ENCODE data around the gene CBX3. TPM values are rescaled to one million over a fixed set of nuclear protein-coding genes. Genes with fewer than 3 reads are reported as not detected.

CBX3 gene
- total RNA-seq, 4 donors from 2014 or later: 42.0 to 60.1 (median 48.8) TPM

- DNase-seq (no peak), ATAC-seq (no peak)
- Histone ChIP-seq H3K27ac (peak overlapping the region in 1 of 4 donors; percentile 25), H3K36me3 (no peaks in the 10 kb centered on the region), H3K27me3 (peaks cover 34 to 44% (median 37%) of the 10 kb centered on the region in 3 donors), H3K9me3 (no peaks in the 10 kb centered on the region), H3K4me1 (peaks cover 0 to 3% of the 10 kb centered on the region in 2 donors), H3K4me3 (peak overlapping the region in 2 of 4 donors; percentile 25 to 51)
- intact Hi-C loops (cut with DNase I; ENCODE audit: low total_unique reads) (no loop called here), in situ Hi-C loops (cut with MboI; ENCODE audit: low sequenced_read_pairs in 4 of 4) (no loop called here)
- TF ChIP-seq CTCF (IDR thresholded peaks at IDR 0.05 in 4 of 5, conservative IDR thresholded peaks at IDR 0.05 in 1 of 5) (no peak), POLR2A (IDR thresholded peaks at IDR 0.05) (no peak)
Observed at GRCh38 chr7:26153823-26154783, 47.4 kb upstream of the CBX3 start.

- H3K27ac ChIP-seq: peak overlapping the region in 2 of 4 donors; percentile 28 to 55
- no peak for ATAC-seq
- in situ Hi-C loops (cut with MboI; ENCODE audit: low sequenced_read_pairs in 4 of 4): no loop called here
- no peak for TF ChIP-seq POLR2A (IDR thresholded peaks at IDR 0.05)
- TF ChIP-seq CTCF (IDR thresholded peaks at IDR 0.05 in 4 of 5, conservative IDR thresholded peaks at IDR 0.05 in 1 of 5): no peak
- H3K9me3 ChIP-seq: no peaks in the 10 kb centered on the region
- H3K36me3 ChIP-seq: no peaks in the 10 kb centered on the region
- DNase-seq: no peak
- intact Hi-C loops (cut with DNase I; ENCODE audit: low total_unique reads): no loop called here
- peak overlapping the region in 1 of 4 donors; percentile 25 for H3K4me3 ChIP-seq
- peaks cover 0 to 3% of the 10 kb centered on the region in 2 donors for H3K4me1 ChIP-seq
- peaks cover 34 to 37% (median 36%) of the 10 kb centered on the region in 3 donors for H3K27me3 ChIP-seq
Observed at GRCh38 chr7:26155531-26156375, 45.8 kb upstream of the CBX3 start.

GRCh38 chr7:26156451-26157420 is 44.8 kb upstream of the CBX3 start:
- Histone ChIP-seq H3K27ac (no peak overlapping the region), H3K4me1 (peaks cover 0 to 2% of the 10 kb centered on the region in 2 donors), H3K4me3 (no peak overlapping the region), H3K36me3 (no peaks in the 10 kb centered on the region), H3K27me3 (peaks cover 27 to 33% (median 30%) of the 10 kb centered on the region in 3 donors), H3K9me3 (no peaks in the 10 kb centered on the region)
- no peak for DNase-seq
- TF ChIP-seq POLR2A (IDR thresholded peaks at IDR 0.05) (no peak), CTCF (IDR thresholded peaks at IDR 0.05 in 4 of 5, conservative IDR thresholded peaks at IDR 0.05 in 1 of 5) (no peak)
- ATAC-seq: no peak
- in situ Hi-C loops (cut with MboI; ENCODE audit: low sequenced_read_pairs in 4 of 4) (no loop called here), intact Hi-C loops (cut with DNase I; ENCODE audit: low total_unique reads) (no loop called here)

GRCh38 chr7:26157520-26158105 is 43.9 kb upstream of the CBX3 start:
- Histone ChIP-seq H3K36me3 (no peaks in the 10 kb centered on the region), H3K27ac (no peak overlapping the region), H3K4me3 (no peak overlapping the region), H3K4me1 (no peaks in the 10 kb centered on the region), H3K9me3 (no peaks in the 10 kb centered on the region), H3K27me3 (peaks cover 19 to 28% (median 27%) of the 10 kb centered on the region in 3 donors)
- no peak for ATAC-seq
- DNase-seq: no peak
- in situ Hi-C loops (cut with MboI; ENCODE audit: low sequenced_read_pairs in 4 of 4) (no loop called here), intact Hi-C loops (cut with DNase I; ENCODE audit: low total_unique reads) (no loop called here)
- TF ChIP-seq POLR2A (IDR thresholded peaks at IDR 0.05) (no peak), CTCF (IDR thresholded peaks at IDR 0.05 in 4 of 5, conservative IDR thresholded peaks at IDR 0.05 in 1 of 5) (no peak)
